NCI-H2196 (cell line): Measurements from ENCODE around the gene ANTKMT.
"Not testable (repeated sequence)": the region's sequence is repeated elsewhere in the genome, so short reads cannot be mapped to it uniquely, and the experiment has no call there.

ENCODE experiments used
- DNase-seq: peaks from one replicate; lab custom pipeline; 2025; ENCODE audit not compliant: unreplicated experiment; lab: John Stamatoyannopoulos, UW

Gene ANTKMT

DNA sequence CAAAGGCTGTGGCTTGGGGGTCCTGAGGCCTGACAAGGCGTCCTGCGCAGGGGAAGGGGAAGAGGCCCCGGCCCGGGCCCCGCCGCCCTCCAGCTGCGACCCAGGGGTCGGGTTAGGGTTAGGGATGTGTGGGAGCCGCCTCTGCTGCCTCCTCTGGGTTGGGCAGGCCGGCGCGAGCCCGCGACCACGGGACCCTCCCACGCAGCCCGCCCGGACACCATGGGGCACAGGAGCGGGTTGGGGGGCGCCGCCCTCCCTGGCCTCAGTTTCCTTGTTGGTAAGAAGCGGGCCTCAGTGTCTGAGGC is 19.5 kb downstream of the ANTKMT start:
- no peak for DNase-seq

DNA sequence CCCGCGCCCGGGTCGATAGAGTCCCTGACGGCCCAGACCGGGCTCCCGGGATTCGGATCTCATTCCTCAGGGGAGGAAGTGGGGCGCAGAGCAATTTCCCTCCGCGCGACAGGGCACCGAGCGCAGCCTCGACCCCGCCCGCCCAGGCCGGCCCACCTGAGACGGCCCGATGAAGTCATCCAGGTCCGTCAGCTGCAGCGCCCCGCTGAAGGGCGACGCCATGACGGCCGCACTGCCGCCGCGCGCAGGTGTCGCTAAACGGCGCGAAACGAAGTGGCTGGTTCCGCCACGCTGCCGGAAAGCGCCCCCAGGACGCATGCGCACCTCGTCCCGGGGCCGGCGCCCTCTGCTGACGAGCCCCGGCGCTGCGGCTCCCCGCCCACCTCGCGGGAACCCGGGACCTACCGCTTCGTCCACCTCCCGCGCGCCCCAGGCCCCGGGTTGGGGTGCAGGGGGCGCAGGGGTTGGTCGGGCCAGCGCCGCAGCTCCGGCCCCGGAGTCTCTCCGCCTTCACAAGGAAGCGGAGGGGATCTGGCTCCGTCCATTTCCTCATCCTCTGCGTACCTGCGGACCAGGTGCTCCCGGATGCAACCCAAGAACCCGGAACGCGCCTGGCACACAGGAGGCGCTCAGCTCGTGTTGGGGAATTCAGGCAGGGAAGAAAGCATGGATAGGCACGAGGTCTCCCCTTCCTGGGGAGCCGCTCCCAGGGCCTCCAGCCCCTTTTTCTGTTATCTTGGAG is 20.0 kb downstream of the ANTKMT start, which contains the start of gene CIAO3:
Gene CIAO3 (minus strand): TSS at position 234 of the 742 bp plus-strand sequence. CDS start 12 bp downstream, at position 222.
- peak; percentile 96 for DNase-seq

DNA sequence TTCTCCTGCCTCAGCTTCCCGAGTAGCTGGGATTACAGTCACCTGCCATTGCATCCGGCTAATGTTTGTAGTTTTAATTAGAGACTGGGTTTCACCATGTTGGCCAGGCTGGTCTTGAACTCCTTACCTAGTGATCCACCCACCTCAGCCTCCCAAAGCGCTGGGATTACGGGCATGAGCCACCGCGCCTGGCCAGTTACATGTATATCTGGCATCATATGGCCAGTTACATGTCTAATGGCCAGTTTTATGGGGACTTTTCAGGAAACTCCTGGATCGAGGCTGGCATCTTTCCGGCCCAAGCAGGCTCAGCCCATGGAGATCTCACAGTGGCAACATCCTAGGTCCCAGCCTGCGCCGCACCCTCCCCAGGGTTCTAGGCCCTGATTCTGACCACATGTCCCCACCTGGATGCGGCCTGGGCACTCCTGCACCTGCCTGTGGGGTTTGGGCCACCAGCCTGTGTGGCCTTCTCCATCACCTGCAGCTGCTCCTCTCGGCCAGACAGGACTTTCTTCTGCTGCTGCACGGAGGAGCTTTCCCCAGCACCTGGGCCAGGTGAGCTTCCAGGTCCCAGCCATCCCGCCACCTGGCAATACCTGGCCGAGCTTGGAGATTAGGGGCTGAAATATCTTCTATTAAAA is 21.2 kb downstream of the ANTKMT start:
- DNase-seq = no peak

GRCh38 chr16:742894-743293 is 21.9 kb downstream of the ANTKMT start:
- DNase-seq = not testable (repeated sequence)

- DNase-seq = no peak
Observed at GRCh38 chr16:743794-744500, 23.0 kb downstream of the ANTKMT start.

DNA sequence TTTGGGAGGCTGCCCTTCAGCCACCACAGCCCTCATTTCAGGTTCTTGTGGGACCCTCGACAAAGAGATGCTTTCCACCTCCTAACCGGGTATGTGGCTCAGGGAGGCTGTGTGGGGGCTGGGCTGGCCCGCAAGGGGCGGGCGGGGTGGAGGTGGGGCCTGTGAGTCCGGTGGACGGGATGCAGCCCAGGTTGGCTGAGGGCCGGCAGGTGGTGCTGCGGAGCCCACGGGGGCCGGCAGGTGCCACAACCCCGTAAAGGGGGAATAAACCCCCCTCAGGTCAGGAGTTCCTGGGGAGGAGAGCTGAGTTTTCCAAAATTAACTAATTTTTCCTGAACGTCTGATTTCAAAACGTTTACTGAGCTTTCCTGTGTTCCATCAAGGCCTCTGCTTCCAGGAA is 24.8 kb downstream of the ANTKMT start:
- no peak for DNase-seq

GRCh38 chr16:746637-747036 is 25.7 kb downstream of the ANTKMT start:
- DNase-seq = no peak

DNA sequence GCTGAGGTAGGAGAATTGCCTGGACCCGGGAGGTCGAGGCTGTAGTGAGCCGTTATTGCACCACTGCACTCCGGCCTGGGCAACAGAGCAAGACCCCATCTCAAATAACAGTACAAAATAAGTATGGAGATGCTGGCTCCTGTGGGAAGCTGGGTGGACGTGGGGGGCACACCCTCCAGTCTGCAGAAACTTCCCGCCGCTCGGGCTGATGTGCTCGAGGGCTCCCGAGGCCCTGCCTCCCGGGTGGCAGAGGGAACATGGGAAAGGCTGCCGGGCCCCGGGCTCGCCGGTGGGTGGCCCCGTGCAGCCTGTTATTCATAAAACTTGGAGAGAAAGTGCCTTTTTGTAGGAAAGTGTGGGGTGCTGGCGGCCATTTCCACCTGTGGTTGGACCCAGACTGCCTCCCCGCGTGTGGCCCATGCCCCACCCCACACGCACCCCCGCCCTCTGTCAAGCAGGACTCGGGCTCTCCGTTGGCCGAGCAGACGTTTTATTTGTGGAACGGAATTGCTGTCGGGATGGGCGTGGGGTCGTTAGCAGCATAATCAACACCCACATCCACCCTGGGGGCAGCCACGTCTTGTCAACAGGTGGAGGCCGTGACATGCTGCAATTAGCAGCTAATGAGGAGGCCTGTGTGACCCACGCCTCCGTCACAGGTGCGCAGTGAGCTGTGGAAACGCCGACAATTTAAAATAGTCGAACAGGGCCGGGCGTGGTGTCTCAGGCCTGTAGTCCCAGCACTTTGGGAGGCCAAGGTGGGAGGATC is 27.2 kb downstream of the ANTKMT start:
- no peak for DNase-seq

- no peak for DNase-seq
Observed at GRCh38 chr16:749010-749409, 28.1 kb downstream of the ANTKMT start.

DNA sequence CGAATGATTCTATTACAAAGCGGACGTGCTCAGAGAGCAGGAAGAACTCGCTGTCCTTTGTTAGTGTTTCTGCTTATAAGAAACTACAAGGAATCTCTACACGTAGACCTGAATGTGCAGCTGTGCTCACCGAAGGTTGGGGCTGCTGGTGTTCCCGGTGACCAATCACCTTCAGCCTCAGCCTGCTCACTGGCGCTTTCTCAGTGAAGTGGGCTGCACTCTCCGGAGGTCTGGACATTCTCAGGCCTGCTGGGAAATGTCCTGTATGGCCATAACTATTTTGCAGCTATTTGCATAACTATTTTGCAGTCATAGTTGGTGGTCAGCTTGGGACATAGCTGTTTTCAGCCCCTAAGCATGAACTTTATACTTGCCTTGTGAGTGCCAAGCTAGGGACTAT is 29.5 kb downstream of the ANTKMT start:
- no peak for DNase-seq

- no peak for DNase-seq
Observed at GRCh38 chr16:751152-752006, 30.4 kb downstream of the ANTKMT start.

DNA sequence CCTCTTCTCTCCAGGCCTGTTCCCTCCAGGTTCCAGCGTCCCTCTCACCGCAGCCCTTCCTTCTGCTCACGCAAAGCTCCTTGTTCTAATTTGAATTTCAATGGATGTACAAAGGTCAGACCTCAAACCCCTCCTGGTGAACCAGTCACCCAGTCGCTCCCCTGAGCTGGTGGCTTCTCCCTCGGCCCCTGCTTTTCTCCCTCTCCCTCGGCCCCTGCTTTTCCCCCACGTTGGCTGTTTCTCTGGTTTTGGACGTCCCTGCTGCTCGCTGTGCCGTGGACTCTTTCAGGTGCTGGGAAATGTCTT is 31.0 kb downstream of the ANTKMT start:
- DNase-seq = no peak

DNA sequence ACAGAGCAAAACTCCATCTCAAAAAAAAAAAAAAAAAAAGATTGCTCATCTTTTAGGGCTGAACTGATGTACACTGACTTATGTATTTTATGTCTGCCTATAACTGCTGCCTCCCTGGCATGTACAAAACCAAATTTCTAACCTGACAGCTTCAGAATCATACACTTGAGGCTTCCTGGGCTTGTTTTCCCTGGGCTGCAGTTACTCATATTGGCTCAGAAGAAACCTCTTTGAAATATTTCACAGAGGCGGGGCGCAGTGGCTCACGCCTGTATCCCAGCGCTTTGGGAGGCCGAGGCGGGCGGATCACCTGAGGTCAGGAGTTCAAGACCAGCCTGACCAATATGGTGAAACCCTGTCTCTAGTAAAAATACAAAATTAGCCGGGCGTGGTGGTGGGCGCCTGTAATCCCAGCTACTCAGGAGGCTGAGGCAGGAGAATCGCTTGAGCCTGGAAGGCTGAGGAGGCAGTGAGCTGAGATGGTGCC is 33.2 kb downstream of the ANTKMT start:
- DNase-seq = not testable (repeated sequence)

DNA sequence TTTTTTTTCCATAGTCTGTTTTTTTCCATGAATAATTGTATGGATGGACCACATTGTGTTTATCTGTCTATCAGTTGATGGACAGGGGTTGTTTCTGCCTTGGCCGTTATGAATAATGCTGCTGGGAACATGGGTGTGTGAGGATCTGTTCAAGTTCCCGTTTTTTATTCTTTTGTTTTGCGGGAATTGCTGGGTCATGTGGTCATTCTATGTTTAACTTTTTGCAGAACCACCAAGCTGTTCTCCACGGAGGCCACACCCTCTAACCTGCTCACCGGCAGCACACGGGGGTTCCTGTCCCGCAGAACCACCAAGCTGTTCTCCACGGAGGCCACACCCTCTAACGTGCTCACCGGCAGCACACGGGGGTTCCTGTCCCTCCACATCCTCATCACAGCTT is 33.7 kb downstream of the ANTKMT start:
- no peak for DNase-seq

DNA sequence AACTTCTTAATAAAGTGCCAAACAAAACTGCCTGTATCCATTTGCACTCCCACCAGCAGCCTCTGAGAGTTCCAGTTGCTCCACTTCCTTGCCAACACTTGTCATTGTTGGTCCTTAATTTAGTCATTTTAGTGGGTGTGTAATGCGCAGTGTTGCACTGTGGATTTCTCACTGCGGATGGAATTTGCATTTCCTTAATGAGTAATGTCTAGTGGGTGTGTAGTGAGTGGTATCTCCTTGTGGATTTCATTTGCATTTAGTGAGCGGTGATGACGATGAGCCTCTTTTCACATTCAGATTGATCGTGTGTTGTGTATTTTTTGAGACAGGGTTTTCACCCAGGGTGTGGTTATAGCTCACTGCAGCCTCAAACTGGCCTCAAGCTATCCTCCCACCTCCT is 35.5 kb downstream of the ANTKMT start:
- DNase-seq = no peak

- no peak for DNase-seq
Observed at GRCh38 chr16:759110-759910, 38.4 kb downstream of the ANTKMT start.

DNA sequence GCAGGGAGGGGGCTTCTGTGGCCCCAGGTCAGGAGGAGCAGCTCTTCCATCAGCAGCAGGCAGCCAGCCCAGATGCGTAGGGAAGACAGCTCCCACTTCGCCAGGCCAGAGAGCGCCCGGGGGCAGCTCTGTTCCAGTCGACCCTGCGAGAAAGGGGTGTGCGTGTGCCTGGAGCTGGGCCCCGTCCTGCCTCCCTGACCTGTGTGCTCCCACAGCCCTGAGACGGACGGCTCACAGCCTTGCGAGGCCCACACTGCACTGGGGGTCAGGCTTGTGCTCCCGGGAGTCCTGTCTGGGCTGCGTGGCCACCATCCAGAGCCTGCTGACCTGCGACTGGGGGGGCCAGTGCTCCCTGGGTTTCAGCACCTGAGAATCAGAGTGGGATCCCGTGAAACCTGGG is 39.1 kb downstream of the ANTKMT start:
- no peak for DNase-seq

DNA sequence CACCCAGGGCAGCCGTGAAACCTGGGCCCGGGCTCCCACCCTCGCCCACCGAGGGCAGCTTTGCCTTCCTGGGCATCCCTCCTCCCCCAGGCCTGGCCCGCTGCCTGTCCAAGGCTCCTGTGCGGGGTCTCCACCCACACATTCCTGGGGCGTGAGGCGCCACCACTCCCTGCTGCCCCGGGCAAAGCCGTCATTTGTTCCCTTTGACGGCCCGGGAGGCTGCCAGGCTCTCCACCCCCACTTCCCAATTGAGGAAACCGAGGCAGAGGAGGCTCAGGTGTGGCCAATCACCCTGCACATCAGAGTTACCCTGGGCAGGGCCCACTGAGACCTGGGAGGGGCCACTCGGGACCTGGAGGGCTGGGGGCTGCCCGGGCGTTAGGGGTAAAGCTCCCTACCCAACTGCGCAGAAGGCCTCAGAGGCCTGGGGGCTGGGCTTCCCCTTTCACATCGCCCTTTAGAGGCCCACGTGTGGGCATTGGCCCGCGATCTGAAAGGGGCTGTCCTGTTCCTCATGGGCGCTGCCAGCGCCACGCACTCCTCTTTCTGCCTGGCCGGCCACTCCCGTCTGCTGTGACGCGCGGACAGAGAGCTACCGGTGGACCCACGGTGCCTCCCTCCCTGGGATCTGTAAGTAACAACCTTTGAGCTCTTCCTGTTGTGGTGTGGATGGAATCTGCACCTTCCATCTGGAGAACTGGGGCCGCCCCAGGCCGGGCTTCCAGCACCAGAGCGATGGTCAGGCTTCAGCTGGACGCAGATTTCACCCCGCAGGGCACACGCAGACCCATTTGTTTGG is 39.8 kb downstream of the ANTKMT start, which contains the start of gene MSLN:
Gene MSLN (plus strand): TSS at position 190 of the 799 bp plus-strand sequence. CDS start 1,947 bp downstream, outside the sequence.
- DNase-seq = no peak
